ENCODE results near the gene ATG4C.
A peak's percentile ranks its signal among the peaks of the same experiment; 100 is the strongest.
"Not testable (repeated sequence)": the region's sequence is repeated elsewhere in the genome, so short reads cannot be mapped to it uniquely, and the experiment has no call there.

Gene ATG4C, protein sequence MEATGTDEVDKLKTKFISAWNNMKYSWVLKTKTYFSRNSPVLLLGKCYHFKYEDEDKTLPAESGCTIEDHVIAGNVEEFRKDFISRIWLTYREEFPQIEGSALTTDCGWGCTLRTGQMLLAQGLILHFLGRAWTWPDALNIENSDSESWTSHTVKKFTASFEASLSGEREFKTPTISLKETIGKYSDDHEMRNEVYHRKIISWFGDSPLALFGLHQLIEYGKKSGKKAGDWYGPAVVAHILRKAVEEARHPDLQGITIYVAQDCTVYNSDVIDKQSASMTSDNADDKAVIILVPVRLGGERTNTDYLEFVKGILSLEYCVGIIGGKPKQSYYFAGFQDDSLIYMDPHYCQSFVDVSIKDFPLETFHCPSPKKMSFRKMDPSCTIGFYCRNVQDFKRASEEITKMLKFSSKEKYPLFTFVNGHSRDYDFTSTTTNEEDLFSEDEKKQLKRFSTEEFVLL

DNA sequence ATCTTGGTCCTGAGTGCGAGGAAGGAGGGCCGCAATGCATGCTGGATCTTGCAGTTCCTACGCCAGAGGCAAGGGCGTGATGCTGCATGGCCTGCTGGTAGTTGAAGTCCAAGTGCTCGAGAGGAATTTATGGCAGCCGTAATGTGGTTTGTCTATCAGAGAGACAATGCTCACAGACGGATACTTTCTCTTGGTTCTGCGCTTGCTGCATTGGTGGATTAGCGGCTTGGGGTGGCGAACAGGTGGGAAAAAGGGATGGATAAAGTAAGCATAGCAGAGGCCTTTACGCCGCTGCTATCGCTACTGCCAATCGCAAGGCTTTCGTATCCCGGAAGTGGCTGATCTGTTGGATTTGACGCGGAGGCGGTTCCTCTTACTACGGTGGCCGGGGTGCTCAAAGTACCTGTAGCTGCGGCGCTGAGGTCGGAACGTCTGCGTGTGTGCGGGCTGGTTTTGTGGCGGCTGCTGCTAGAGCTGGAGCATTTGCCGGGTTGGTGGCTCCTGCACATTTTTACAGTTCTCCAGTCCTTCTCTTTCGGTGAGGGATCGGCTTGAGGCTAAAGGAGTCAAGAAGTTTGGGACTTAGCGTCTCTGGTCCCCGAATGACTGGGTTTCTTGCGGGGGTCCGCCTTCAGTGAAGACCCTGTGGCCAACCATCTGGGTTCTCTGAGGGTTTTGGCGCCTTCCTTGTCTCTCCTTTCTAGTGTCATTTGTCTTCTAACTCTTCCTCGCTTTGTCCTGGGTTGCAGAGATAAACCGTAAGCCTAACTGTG is at the start of gene ATG4C:
ATG4C (plus strand) TSS at position 397 of the 773 bp plus-strand sequence. CDS start 19,655 bp downstream, outside the sequence.
- peak; percentile 91 for DNase-seq

DNA sequence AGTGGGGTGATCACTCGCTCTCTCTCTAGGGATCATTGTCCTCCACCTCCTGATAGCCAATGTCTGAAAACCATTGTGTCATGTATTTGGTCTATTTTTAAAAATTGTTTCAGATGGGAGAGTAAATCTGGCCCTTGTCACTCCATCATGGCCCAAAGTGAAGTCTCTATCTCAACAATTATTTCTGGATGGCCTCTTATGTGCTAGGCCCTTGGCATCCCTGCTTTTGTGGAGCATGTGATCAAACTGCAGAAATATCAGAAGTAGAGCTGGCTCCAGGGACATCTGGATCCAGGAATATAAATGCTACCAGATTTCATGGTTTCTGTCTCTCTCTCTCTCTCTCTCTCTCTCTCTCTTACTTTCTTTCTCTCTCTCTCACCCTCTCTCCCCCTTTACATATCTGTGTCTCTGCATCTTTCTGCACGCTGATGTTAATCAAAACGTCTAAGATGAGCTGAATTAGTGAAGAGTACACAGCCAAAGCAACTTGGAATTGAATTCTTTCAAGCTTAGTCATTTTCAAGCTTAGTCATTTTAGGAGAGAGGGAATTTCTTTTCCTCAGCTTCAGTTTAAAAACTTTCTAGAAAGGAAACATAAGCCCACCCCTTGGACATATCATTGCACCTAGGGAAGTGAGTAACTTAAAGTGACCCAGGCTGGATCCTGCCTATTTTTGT is 48.3 kb upstream of the ATG4C start:
- DNase-seq = no peak

DNA sequence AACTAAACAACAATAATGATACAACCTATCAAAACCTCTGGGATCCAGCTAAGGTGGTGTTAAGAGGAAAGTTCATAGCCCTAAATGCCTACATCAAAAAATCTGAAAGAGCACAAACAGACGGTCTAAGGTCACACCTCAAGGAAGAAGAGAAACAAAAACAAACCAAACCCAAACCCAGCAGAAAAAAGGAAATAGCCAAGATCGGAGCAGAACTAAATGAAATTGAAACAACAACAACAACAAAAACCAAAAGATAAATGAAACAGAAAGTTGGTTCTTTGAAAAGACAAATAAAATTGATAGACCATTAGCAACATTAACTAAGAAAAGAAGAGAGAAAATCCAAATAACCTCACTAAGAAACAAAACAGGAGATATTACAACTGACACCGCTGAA is 43.2 kb upstream of the ATG4C start:
- DNase-seq = not testable (repeated sequence)

DNA sequence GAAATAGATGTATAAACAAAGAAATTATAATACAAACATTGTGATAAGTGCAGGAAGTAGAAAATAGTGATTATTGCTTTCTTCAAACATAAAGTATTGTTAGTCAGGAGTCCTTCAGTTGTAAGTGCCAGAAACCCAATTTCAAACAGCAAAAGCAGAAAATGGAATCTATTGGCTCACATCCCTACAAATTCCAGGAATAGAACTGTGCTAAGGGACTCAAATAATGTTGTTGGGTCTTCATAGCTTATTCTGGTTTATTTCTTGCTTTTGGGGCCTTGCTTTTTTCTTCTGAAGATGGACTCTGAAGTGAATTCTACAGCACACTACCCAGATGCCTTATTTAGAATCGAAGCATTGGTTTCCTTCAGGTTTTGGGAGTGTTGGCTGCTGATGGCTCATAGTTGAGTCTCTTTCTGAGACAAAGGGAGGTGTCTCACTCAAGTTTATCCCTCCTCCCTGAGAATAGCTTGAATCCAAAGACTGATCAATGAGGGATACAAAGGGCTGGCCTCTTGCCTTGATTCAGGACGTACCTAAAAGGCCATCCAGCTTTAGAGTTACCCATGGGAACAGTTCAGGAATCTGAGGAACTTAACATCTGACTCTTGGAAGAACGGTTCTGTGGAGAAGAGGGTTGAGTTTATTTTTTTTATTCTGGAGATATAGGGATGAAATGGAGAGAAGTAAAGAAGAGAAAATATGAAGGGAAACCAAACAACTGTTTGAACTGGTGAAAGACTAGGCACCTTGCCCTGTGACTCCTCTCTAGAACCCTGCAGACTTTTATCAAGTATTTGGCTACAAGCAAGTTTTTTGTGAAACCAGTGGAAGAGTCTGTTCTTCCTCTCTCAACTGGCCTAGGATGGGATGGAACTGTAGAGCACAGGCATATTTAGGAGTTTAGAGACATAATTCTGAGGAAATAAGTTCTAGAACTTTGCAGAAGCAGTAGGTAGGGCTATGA is 39.0 kb upstream of the ATG4C start:
- DNase-seq = no peak

DNA sequence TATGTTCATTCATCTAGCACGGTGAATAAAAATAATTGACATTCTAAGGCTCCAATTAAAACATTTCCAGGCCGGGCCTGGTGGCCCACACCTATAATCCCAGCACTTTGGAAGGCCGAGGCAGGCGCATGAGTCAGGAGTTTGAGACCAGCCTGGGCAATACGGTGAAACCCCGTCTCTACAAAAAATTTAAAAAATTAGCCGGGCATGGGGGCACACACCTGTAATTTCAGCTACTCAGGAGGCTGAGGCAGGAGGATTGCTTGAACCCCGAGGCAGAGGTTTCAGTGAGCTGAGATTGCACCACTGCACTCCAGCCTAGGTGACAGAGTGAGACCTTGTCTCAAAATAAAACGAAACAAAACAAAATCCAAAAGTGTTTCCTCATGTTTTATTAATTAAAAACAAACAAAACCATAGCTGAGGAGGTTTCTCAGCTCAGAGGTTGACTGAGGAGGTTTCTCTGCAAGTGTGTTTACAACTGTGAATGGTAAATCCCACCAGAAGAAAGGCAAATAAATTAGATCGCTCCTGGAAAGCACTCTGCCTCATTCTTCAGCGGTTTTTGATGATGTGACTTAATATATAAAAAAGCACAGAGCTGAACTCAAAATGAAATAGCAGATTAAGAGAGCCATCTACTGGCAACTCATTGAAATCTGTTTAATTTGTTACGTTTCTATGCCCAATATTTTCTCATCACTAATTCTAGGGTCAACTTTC is 37.7 kb upstream of the ATG4C start:
- DNase-seq = peak; percentile 35

DNA sequence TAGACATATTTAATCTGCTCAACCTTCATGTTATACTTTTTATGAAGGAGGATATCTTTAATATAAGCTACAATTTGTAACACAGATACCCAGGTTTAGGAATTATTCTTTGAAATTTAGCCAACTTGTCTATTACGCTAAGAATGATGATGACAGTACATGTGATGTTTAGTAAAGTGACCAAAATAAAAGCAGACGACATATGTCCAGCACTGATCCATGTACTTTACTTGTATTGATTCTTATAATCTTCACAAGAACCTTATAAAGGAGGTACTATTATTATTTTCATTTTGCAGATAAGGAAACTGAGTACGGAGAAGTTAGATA is 37.2 kb upstream of the ATG4C start:
- DNase-seq = no peak

DNA sequence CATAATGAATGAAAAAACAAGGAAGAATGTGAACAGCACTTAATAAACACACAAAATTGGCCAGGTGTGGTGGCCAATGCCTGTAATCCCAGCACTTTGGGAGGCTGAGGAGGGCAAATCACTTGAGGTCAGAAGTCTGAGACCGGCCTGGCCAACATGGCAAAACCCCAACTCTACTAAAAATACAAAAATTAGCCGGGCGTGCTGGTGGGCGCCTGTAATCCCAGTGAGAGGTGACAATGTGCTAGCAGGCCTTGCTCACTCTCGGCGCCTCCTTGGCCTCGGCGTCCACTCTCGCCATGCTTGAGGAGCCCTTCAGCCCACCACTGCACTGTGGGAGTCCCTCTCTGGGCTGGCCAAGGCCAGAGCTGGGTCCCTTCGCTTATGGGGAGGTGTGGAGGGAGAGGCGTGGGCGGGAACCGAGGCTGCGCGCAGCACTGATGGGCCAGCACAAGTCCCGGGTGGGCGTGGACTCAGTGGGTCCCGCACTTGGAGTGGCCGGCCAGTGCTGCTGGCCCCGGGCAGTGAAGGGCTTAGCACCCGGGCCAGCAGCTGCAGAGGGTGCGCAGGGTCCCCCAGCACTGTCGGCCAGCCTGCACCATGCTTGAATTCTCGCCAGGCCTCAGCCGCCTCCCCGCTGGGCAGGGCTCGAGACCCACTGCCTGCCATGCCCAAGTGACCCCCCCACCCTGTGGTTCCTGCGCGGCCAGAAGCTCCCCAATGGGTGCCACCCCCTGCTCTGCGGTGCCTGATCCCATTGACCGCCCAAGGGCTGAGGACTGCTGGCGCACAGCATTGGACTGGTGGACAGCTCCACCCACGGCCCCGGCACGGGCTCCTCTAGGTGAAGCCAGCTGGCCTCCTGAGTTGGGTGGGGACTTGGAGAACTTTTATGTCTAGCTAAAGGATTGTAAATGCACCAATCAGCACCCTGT is 30.6 kb upstream of the ATG4C start:
- DNase-seq = no peak

DNA sequence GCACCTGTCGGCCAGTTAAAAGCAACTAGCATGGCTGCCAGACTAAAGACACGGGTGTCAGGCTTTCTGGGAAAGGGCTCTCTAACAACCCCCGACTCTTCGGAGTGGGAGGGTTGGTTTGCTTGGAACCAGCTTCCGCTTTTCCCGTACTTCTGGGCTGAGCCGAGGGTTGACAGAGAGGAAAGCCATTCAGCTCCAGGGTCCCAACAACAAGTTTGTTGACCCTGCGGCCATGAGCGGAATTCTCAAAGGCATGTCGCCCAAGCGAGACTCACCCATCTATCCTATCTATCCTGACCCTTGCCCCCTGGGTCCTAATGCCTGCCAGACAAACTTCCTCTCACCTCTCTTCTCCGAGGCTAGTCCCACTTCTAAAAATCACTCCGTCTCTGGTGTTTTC is 29.0 kb upstream of the ATG4C start:
- not testable (repeated sequence) for DNase-seq

DNA sequence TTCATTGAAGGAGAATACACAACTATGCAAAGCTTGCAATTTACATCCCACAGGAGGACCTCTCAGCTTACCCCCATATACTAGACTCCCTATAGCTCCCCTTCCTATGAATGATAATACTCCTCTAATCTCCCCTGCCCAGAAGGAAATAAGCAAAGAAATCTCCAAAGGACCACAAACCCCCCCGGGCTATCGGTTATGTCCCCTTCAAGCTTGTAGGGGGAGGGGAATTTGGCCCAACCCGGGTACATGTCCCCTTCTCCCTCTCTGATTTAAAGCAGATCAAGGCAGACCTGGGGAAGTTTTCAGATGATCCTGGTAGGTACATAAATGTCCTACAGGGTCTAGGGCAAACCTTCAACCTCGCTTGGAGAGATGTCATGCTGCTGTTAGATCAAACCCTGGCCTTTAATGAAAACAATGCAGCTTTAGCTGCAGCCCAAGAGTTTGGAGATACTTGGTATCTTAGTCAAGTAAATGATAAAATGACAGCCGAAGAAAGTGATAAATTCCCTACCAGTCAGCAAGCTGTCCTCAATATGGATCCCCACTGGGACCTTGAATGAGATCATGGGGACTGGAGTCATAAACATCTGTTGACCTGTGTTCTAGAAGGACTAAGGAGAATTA is 27.6 kb upstream of the ATG4C start:
- DNase-seq = not testable (repeated sequence)

DNA sequence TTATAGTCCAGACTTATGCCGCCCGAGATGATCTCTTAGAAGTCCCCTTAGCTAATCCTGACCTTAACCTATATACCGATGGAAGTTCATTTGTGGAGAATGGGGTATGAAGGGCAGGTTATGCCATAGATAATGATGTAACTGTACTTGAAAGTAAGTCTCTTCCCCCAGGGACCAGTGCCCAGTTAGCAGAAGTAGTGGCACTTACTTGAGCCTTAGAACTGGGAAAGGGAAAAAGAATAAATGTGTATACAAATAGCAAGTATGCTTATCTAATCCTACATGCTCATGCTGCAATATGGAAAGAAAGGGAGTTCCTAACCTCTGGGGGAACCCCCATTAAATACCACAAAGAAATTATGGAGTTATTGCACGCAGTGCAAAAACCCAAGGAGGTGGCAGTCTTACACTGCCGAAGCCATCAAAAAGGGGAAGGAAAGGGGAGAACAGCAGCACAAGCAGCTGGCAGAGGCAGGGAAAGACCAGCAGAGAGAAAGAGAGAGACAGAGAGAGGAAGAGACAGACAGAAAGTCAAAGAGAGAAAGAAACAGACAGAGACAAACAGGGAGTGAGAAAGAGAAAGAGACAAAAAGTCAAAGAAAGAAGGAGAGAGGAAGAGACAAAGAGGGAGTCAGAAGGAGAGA is 24.6 kb upstream of the ATG4C start:
- DNase-seq = not testable (repeated sequence)

DNA sequence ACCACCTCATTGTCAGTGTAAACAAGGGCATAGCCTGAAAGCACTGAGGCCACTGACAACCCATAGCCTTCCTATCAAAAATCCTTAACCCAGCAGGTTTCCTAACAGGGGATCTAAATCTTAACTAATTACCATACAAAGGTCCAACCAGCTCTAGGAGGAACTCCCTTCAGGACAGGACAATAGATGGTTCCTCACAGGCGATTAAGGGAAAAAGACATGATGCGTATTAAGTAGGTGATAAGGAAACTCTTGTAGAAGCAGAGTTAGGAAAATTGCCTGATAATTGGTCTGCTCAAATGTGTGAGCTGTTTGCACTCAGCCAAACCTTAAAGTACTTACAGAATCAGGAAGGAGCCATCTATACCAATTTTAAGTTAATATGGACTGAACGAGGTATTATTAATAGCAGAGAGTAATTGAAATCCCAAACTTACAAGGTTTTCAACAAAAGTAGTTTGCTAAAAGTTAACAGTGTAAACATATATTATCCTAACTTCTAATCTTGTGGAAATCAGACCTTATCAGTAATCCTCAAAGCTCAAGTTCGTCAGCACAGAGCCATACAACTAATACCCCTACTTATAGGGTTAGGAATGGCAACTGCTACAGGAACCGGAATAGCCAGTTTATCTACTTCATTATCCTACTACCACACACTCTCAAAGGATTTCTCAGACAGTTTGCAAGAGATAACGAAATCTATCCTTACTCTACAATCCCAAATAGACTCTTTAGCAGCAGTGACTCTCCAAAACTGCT is 23.7 kb upstream of the ATG4C start:
- not testable (repeated sequence) for DNase-seq

DNA sequence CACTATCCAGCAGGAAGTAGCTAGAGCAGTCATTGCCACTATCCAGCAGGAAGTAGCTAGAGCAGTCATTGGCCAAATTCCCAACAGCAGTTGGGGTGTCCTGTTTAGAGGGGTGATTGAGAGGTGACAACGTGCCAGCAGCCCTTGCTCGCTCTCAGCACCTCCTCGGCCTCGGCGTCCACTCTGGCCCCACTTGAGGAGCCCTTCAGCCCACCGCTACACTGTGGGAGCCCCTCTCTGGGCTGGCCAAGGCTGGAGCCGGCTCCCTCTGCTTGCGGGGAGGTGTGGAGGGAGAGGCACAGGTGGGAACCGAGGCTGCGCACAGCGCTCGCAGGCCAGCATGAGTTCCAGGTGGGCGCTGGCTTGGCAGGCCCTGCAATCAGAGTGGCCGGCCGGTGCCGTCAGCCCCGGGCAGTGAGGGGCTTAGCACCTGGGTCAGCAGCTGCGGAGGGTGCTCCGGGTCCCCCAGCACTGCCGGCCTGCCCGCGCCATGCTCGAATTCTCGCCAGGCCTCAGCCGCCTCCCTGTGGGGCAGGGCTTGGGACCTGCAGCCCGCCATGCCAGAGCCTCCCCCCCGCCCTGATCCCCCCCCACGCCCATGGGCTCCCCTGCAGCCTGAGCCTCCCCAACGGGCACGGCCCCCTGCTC is 22.6 kb upstream of the ATG4C start:
- not testable (repeated sequence) for DNase-seq

DNA sequence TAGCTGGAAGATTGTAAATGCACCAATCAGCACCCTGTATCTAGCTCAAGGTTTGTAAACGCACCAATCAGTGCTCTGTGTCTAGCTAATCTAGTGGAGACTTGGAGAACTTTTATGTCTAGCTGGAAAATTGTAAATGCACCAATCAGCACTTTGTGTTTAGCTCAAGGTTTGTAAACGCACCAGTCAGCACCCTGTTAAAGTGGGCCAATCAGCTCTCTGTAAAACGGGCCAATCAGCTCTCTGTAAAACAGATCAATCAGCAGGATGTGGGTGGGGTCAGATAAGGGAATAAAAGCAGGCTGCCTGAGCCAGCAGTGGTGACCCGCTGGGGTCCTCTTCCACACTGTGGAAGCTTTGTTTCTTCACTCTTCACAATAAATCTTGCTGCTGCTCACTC is 21.9 kb upstream of the ATG4C start:
- DNase-seq = not testable (repeated sequence)

DNA sequence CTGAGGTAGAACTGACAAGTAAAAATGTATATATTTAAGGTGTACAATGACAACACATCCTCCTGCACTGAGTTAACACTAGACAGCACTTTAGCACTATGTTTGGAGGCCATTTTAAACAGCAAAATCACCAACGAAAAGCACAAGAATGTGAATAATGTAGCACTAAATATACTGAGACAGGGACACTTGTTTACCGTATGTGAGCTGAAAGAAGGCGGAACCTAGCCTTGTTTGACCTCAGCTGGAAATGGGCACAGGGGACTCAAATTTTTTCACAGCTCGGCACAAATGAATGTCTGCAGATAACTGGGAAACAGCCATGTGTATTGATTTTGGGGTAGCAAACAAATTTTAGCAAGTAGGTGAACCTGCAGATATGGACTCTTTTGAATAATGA is 18.0 kb upstream of the ATG4C start:
- DNase-seq = no peak

DNA sequence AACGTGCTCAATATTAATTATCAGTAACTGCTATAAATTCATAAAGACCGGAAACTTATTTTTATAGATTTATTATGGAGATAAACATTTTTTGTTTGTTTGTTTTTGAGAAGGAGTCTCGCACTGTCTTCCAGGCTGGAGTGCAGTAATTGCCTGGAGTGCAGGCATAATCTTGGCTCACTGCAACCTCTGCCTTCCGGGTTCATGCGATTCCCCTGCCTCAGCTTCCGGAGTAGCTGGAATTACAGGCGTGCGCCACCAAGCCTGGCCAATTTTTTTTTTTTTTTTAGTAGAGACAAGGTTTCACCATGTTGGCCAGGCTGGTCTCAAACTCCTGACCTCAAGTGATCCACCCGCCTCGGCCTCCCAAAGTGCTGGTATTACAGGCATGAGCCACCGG is 15.4 kb upstream of the ATG4C start:
- DNase-seq = not testable (repeated sequence)

DNA sequence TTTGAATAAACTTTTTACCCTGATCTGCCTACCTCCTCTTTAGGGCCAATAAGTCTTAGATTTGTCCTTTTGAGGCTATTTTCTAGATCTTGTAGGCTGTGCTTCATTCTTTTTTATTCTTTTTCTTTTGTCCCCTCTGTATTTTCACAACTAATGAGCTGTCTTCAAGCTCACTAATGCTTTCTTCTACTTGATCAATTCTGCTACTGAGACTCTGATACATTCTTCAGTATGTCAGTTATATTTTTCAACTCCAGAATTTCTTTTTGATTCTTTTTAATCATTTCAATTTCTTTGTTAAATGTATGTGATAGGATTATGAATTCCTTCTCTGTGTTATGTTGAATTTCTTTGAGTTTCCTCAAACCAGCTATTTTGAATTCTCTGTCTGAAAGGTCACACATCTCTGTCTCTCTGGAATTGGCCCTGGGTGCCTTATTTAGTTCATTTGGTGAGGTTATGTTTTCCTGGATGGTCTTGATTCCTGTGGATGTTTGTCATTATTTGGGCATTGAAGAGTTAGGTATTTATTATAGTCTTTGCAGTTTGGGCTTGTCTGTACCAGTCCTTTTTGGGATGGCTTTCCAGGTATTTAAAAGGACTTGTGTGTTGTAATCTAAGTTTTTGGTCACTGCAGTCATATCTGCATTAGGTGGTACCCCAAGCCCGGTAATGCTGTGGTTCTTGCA is 11.2 kb upstream of the ATG4C start:
- DNase-seq = no peak

DNA sequence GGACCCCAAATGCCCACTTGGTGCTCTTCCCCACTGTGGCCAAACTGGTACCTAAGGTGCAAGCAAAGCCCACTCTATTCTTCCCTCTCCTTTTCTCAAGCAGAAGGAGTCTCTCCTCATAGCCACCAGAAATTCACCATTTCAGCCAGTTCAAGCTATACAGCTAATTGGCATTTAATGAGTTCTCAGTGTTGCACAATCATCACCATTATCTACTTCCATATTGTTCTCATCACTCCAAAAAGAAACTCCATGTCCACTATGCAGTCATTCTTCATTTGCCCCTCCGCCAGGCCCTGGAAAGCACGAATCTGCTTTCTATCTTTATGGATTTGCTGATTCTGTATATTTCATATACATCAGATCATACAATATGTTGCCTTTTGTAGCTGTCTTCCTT is 9.9 kb upstream of the ATG4C start:
- no peak for DNase-seq

Data from NCI-H2171 (cell line).